Chondrocyte (in vitro differentiated cells): ENCODE results near the gene UNKL. TPM values are rescaled to one million over a fixed set of nuclear protein-coding genes. Genes with fewer than 3 reads are reported as not detected.
"Not testable (repeated sequence)": the region's sequence is repeated elsewhere in the genome, so short reads cannot be mapped to it uniquely, and the experiment has no call there.

Experiments used
- DNase-seq: peaks from one replicate; pipeline ENCODE4 v3.0.0; 2021; ENCODE audit warnings: mixed read lengths, low spot score
- H3K27ac Mint-ChIP-seq: one replicate; pipeline ENCODE4 v1.8.0; 2021; ENCODE audit warnings: mild to moderate bottlenecking, moderate library complexity, mixed read lengths; ENCODE audit not compliant: unreplicated experiment
- H3K27me3 Mint-ChIP-seq: 2 replicates; pipeline ENCODE4 v1.8.0; 2021; ENCODE audit warnings: low read depth, mixed read lengths
- H3K36me3 Mint-ChIP-seq: 2 replicates; pipeline ENCODE4 v1.8.0; 2021; ENCODE audit warnings: low read depth, mixed read lengths
- H3K4me1 Mint-ChIP-seq: 2 replicates; pipeline ENCODE4 v1.8.0; 2021; ENCODE audit warnings: low read depth, mild to moderate bottlenecking, mixed read lengths
- H3K4me3 Mint-ChIP-seq: one replicate; pipeline ENCODE4 v1.8.0; 2021; ENCODE audit warnings: mild to moderate bottlenecking, moderate library complexity, mixed read lengths; ENCODE audit not compliant: unreplicated experiment
- H3K9me3 Mint-ChIP-seq: 2 replicates; pipeline ENCODE4 v1.8.0; 2021; ENCODE audit warnings: low read depth, mixed read lengths
- CTCF ChIP-seq: fragments of 200-600 bp; sonication (generic); IDR thresholded peaks from 2 replicates; pipeline ENCODE4 v1.5.0; 2021; ENCODE audit warnings: antibody characterized with exemption, mild to moderate bottlenecking, moderate library complexity
- total RNA-seq: library from RNA; stranded (reverse); gene quantifications from 3 replicates; pipeline ENCODE4 v1.2.1, GENCODE V29; 2021

Gene UNKL
- total RNA-seq, 1 donor from 2014 or later, result 12.6 TPM

DNA sequence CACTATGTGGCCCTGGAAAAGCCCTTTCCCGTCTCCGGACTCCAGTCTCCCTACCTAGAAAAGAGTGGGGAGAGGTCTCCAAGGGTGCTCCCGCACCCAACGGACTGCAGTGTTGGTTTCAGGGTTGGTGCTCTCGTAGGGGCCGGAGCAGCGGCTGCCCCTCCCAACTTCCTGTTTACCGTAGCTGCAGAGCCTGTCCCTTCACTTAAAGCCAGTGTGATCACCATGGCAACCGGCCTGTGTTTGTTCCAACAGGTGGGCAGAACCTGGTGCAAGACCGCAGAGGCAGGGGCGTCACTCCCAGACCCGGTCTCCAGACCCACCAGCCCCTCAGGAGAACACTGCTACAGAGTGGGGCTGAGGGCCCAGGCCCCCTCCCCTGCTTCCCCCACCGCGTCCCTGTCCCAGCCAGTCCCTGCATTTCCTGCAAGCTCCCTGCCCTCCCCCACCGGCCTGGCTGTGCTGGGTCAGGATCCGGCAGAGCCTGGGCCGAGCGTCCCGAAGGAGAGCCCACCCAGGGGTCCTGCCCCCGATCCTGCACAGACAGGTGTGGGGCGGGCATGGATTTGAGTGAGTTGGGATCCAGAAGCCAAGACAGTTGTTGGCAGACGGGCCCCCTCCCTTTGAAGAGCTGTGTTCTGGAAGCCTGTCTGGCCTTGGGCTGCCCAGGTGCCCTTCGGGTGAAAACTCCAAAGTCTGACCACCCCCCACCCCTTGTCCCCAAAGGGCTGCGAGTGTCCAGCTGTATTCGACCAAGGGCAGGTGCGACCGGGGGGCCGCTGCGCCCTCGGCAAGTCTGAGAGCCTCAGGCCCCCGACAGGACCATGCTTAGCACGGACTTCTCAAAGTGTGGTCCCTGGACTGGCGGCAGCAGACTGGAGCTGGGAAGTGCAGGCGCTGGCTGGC, 82.5 kb downstream of the UNKL start:
- Mint-ChIP-seq H3K36me3 (no peaks in the 10 kb centered on the region), H3K4me1 (peaks cover 4% of the 10 kb centered on the region), H3K4me3 (no peak overlapping the region), H3K27me3 (peaks cover 26% of the 10 kb centered on the region), H3K27ac (no peak overlapping the region), H3K9me3 (no peaks in the 10 kb centered on the region)
- no peak for TF ChIP-seq CTCF
- DNase-seq, result no peak

DNA sequence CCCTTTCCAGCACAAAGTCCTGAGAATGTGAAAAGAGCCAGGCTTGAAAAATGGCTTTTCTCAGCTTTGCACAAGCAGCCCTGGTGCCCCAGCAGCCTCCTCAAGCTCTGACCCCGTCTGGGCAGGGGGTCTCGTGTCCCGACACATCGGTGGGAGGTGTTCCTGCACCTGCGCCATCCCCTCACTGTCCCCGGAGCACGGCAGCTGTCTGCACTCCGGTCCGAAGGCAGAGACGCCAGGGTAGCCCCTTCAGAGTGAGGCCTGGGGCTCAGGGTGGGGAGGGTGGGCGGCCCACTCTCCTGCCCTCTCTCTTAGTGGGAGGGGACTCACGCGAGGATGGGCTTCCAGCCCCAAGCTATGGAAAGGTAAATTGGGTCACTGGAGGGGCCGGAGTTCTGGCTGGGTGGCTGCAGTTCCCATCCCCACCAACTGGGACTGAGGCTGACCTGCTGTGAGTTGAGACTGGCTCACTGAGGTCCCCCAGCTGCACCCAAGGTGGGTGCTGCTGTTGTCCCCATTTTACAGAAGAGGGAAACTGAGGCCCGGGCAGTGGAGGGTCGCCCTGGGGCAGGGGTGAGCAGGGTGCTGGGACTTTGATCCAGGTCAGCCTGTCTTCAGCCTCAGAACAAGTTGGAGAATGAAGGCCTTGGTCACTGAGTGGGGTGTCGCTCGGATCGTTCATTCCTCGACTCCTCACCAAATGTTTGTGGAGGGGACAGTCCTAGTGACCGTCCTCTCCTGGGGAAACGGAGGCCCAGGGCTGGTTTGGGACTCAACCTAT, 83.4 kb downstream of the UNKL start:
- Mint-ChIP-seq H3K27me3 (peaks cover 22% of the 10 kb centered on the region), H3K9me3 (no peaks in the 10 kb centered on the region), H3K4me3 (no peak overlapping the region), H3K36me3 (no peaks in the 10 kb centered on the region), H3K27ac (no peak overlapping the region), H3K4me1 (peaks cover 4% of the 10 kb centered on the region)
- TF ChIP-seq CTCF, result peak; percentile 4
- DNase-seq, result no peak

GRCh38 chr16:1330260-1330914, 84.1 kb downstream of the UNKL start:
- no peak for DNase-seq
- peaks cover 21% of the 10 kb centered on the region for H3K27me3 Mint-ChIP-seq
- no peak overlapping the region for H3K4me3 Mint-ChIP-seq
- H3K4me1 Mint-ChIP-seq, result peaks cover 4% of the 10 kb centered on the region
- no peaks in the 10 kb centered on the region for H3K36me3 Mint-ChIP-seq
- H3K27ac Mint-ChIP-seq, result no peak overlapping the region
- TF ChIP-seq CTCF, result peak; percentile 71
- H3K9me3 Mint-ChIP-seq, result no peaks in the 10 kb centered on the region

- peaks cover 12% of the 10 kb centered on the region for H3K27me3 Mint-ChIP-seq
- H3K4me1 Mint-ChIP-seq, H3K36me3 Mint-ChIP-seq, DNase-seq, H3K27ac Mint-ChIP-seq, H3K4me3 Mint-ChIP-seq, H3K9me3 Mint-ChIP-seq: not testable (repeated sequence)
These were observed 85.5 kb downstream of the UNKL start for GRCh38 chr16:1328961-1329360.

DNA sequence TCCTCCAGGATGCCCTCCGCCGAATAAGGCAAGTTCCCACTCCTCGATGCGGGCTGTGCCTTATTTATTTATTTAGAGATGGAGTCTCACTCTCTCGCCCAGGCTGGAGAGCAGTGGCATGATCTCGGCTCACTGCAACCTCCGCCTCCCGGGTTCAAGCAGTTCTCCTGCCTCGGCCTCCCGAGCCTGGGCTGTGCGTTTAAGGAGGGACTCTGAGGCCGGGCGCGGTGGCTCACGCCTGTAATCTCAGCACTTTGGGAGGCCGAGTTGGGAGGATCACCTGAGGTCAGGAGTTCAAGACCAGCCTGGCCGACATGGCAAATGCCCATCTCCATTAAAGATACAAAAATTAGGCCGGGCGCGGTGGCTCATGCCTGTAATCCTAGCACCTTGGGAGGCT, 86.4 kb downstream of the UNKL start:
- not testable (repeated sequence) for DNase-seq, H3K27ac Mint-ChIP-seq, H3K9me3 Mint-ChIP-seq, H3K4me3 Mint-ChIP-seq, H3K36me3 Mint-ChIP-seq, H3K4me1 Mint-ChIP-seq
- peaks cover 12% of the 10 kb centered on the region for H3K27me3 Mint-ChIP-seq

DNA sequence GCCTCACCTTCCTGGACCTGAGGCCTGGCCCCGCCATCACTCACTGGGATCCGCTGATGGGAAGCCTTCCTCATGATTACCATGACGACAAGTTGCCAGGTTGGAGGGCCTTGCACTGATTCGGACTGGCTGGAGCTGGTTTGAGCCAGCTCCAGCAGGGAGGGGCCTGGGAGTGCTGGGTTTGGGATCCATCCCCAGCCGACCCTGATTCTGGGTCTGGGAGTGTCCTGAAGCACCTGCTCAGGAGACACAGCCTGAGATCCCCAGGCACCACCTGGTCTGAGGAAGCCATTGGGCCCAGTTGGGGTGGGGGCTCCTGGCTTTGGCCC, 86.9 kb downstream of the UNKL start:
- DNase-seq, result no peak
- Mint-ChIP-seq H3K36me3 (peaks cover 7% of the 10 kb centered on the region), H3K27me3 (peaks cover 10% of the 10 kb centered on the region), H3K27ac (no peak overlapping the region), H3K4me3 (no peak overlapping the region), H3K9me3 (no peaks in the 10 kb centered on the region), H3K4me1 (peaks cover 2% of the 10 kb centered on the region)
- no peak for TF ChIP-seq CTCF
